Osteocyte (in vitro differentiated cells): ENCODE results near the gene TNFAIP3. TPM values are rescaled to one million over a fixed set of nuclear protein-coding genes. Genes with fewer than 3 reads are reported as not detected.

ENCODE experiments used
- DNase-seq: peaks from one replicate; pipeline ENCODE4 v3.0.0; 2021; ENCODE audit warnings: mixed read lengths; ENCODE audit not compliant: unreplicated experiment; ENCODE audit errors: extremely low spot score
- H3K27ac Mint-ChIP-seq: one replicate; pipeline ENCODE4 v1.8.0; 2021; ENCODE audit warnings: mild to moderate bottlenecking, mixed read lengths; ENCODE audit not compliant: unreplicated experiment
- H3K27me3 Mint-ChIP-seq: one replicate; pipeline ENCODE4 v1.8.0; 2021; ENCODE audit warnings: mixed read lengths; ENCODE audit not compliant: unreplicated experiment
- H3K36me3 Mint-ChIP-seq: one replicate; pipeline ENCODE4 v1.8.0; 2021; ENCODE audit warnings: mixed read lengths; ENCODE audit not compliant: unreplicated experiment
- H3K4me1 Mint-ChIP-seq: one replicate; pipeline ENCODE4 v1.8.0; 2021; ENCODE audit warnings: mixed read lengths; ENCODE audit not compliant: unreplicated experiment
- H3K4me3 Mint-ChIP-seq: one replicate; pipeline ENCODE4 v1.8.0; 2021; ENCODE audit warnings: mild to moderate bottlenecking, moderate library complexity, mixed read lengths; ENCODE audit not compliant: unreplicated experiment
- H3K9me3 Mint-ChIP-seq: one replicate; pipeline ENCODE4 v1.8.0; 2021; ENCODE audit warnings: mixed read lengths; ENCODE audit not compliant: unreplicated experiment
- CTCF ChIP-seq: fragments of 200-600 bp; sonication (generic); IDR thresholded peaks from 2 replicates; pipeline ENCODE4 v1.5.0; 2021; ENCODE audit warnings: antibody characterized with exemption, mild to moderate bottlenecking, moderate library complexity
- total RNA-seq: library from RNA; stranded (reverse); gene quantifications from 2 replicates; pipeline ENCODE4 v1.2.1, GENCODE V29; 2021

The TNFAIP3 gene
- total RNA-seq, 1 donor from 2014 or later: 12.0 TPM

DNA sequence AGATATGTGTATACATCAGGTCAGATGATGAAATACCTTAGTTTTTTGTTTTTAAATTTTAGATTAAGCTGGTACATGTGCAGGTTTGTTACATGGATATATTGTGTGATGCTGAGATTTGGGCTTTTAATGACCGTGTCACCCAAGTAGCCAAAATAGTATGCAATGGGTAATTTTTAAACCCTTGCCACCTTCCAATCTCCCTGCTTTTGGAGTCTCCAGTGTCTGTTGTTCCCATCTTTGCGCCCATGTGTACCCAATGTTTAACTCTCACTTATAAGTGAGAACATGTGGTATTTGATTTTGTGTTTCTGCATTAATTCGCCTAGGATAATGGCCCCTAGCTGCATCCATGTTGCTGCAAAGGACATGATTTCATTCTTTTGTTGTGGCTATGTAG is 45.8 kb downstream of the TNFAIP3 start:
- peaks cover 2% of the 10 kb centered on the region for H3K36me3 Mint-ChIP-seq
- H3K4me3 Mint-ChIP-seq: no peak overlapping the region
- TF ChIP-seq CTCF: no peak
- H3K9me3 Mint-ChIP-seq: peaks cover 16% of the 10 kb centered on the region
- H3K27me3 Mint-ChIP-seq: no peaks in the 10 kb centered on the region
- peaks cover 12% of the 10 kb centered on the region for H3K4me1 Mint-ChIP-seq
- no peak for DNase-seq
- H3K27ac Mint-ChIP-seq: no peak overlapping the region

GRCh38 chr6:137913434-137913833 is 46.4 kb downstream of the TNFAIP3 start:
- no peaks in the 10 kb centered on the region for H3K27me3 Mint-ChIP-seq
- H3K4me1 Mint-ChIP-seq: peaks cover 12% of the 10 kb centered on the region
- H3K4me3 Mint-ChIP-seq: no peak overlapping the region
- no peak overlapping the region for H3K27ac Mint-ChIP-seq
- no peak for DNase-seq
- H3K36me3 Mint-ChIP-seq: peaks cover 2% of the 10 kb centered on the region
- no peak for TF ChIP-seq CTCF
- peaks cover 16% of the 10 kb centered on the region for H3K9me3 Mint-ChIP-seq

- no peak for TF ChIP-seq CTCF
Observed at GRCh38 chr6:137913996-137914529, 47.0 kb downstream of the TNFAIP3 start.

DNA sequence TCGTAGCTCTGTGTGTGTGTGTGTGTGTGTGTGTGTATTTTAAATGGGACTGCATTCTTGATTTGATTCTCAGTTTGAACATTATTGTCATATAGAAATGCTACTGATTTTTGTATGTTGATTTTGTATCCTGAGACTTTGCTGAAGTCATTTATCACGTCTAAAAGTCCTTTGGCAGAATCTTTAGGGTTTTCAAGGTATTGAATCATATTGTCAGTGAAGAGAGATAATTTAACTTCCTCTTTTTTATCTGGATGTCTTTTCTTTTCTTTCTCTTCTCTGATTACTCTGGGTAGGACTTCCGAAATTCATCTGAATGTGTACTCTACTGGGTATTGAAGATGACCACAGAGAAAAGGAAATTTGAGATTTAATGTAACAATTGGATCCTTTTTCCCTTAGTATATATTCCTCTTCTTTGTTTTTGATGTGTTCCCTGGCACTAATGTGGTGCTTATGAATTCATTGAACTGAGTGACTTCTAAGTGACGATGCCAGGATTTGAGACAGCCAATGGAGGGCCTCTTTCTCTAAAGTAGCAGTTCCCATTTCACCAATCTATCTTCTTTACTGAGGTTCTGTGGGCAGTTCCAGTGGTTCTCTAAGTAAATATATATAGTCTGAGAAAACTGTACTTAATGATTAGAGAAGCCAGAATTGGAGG is 47.6 kb downstream of the TNFAIP3 start:
- peaks cover 14% of the 10 kb centered on the region for H3K4me1 Mint-ChIP-seq
- H3K4me3 Mint-ChIP-seq: no peak overlapping the region
- peaks cover 2% of the 10 kb centered on the region for H3K36me3 Mint-ChIP-seq
- peaks cover 11% of the 10 kb centered on the region for H3K9me3 Mint-ChIP-seq
- no peak for DNase-seq
- TF ChIP-seq CTCF: no peak
- H3K27ac Mint-ChIP-seq: no peak overlapping the region
- no peaks in the 10 kb centered on the region for H3K27me3 Mint-ChIP-seq

More at GRCh38 chr6:137913996-137914529, 47.0 kb downstream of the TNFAIP3 start:
- Mint-ChIP-seq H3K27me3 (no peaks in the 10 kb centered on the region), H3K4me1 (peaks cover 13% of the 10 kb centered on the region), H3K4me3 (no peak overlapping the region), H3K27ac (no peak overlapping the region), H3K36me3 (peaks cover 2% of the 10 kb centered on the region), H3K9me3 (peaks cover 15% of the 10 kb centered on the region)
- no peak for DNase-seq

DNA sequence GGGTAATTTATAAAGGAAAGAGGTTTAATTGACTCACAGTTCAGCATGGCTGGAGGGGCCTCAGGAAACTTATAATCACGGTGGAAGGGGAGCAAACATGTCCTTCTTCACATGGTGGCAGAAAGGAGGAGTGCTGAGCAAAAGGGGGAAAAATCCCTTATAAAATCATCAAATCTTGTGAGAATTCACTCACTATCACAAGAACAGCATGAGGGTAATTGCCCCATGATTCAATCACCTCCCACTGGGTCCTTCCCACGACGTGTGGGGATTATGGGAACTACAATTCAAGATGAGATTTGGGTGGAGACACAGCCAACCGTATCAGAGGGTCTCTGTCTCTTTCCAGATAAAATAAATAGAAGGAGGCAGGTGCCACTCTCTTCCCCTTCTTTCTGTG is 48.7 kb downstream of the TNFAIP3 start:
- Mint-ChIP-seq H3K9me3 (peaks cover 11% of the 10 kb centered on the region), H3K4me1 (peaks cover 13% of the 10 kb centered on the region), H3K36me3 (peaks cover 2% of the 10 kb centered on the region), H3K27ac (no peak overlapping the region), H3K27me3 (no peaks in the 10 kb centered on the region), H3K4me3 (no peak overlapping the region)
- DNase-seq: no peak
- TF ChIP-seq CTCF: no peak
